ENCODE measurements around the gene CRY2. TPM values are rescaled to one million over a fixed set of nuclear protein-coding genes. Genes with fewer than 3 reads are reported as not detected.

CRY2 gene
- total RNA-seq, 2 experiments from 2014 or later: 25.6 to 26.3 TPM

- no peak for DNase-seq
- Mint-ChIP-seq H3K27ac (no peak overlapping the region), H3K4me1 (peaks cover 22% of the 10 kb centered on the region), H3K4me3 (no peak overlapping the region), H3K36me3 (ENCODE audit: low read depth) (peaks cover 4% of the 10 kb centered on the region), H3K27me3 (peaks cover 22% of the 10 kb centered on the region), H3K9me3 (no peaks in the 10 kb centered on the region)
- CTCF ChIA-PET: interaction anchor here (0.6 to 1.1 kb wide), 2 partner anchors 41 to 50 kb away, joined by 3 to 4 read pairs; no protein-coding TSS in a partner anchor
- POLR2A ChIA-PET: interaction anchor here (0.6 kb wide), 1 partner anchor 41 kb away, joined by 4 read pairs; no protein-coding TSS in a partner anchor
These were observed 77.0 kb downstream of the CRY2 start for GRCh38 chr11:45924036-45924915.

GRCh38 chr11:45924927-45925326, 77.7 kb downstream of the CRY2 start:
- Mint-ChIP-seq H3K9me3 (no peaks in the 10 kb centered on the region), H3K27me3 (peaks cover 22% of the 10 kb centered on the region)
- CTCF ChIA-PET: interaction anchor here (0.5 to 1.1 kb wide), 3 partner anchors 40 to 156 kb away, joined by 3 to 4 read pairs (median 3); no protein-coding TSS in a partner anchor

GRCh38 chr11:45925550-45925949, 78.3 kb downstream of the CRY2 start:
- peaks cover 4% of the 10 kb centered on the region for H3K36me3 Mint-ChIP-seq (ENCODE audit: low read depth)
- H3K27me3 Mint-ChIP-seq: peaks cover 22% of the 10 kb centered on the region
- no peak overlapping the region for H3K27ac Mint-ChIP-seq
- peaks cover 25% of the 10 kb centered on the region for H3K4me1 Mint-ChIP-seq
- CTCF ChIA-PET: interaction anchor here (0.5 to 1.6 kb wide), 3 partner anchors 19 to 157 kb away, joined by 3 to 5 read pairs (median 4); no protein-coding TSS in a partner anchor
- H3K9me3 Mint-ChIP-seq: no peaks in the 10 kb centered on the region
- POLR2A ChIA-PET: no interaction called here
- DNase-seq: no peak
- H3K4me3 Mint-ChIP-seq: no peak overlapping the region

More at GRCh38 chr11:45924927-45925326, 77.7 kb downstream of the CRY2 start:
- H3K4me3 Mint-ChIP-seq: no peak overlapping the region
- H3K4me1 Mint-ChIP-seq: peaks cover 21% of the 10 kb centered on the region
- POLR2A ChIA-PET: no interaction called here
- peaks cover 4% of the 10 kb centered on the region for H3K36me3 Mint-ChIP-seq (ENCODE audit: low read depth)
- DNase-seq: no peak
- H3K27ac Mint-ChIP-seq: no peak overlapping the region

GRCh38 chr11:45926001-45926401, 78.7 kb downstream of the CRY2 start:
- H3K36me3 Mint-ChIP-seq (ENCODE audit: low read depth): peaks cover 4% of the 10 kb centered on the region
- no peak for DNase-seq
- no peak overlapping the region for H3K4me3 Mint-ChIP-seq
- POLR2A ChIA-PET: no interaction called here
- H3K9me3 Mint-ChIP-seq: no peaks in the 10 kb centered on the region
- H3K27me3 Mint-ChIP-seq: peaks cover 22% of the 10 kb centered on the region
- H3K27ac Mint-ChIP-seq: peak overlapping the region; percentile 36
- CTCF ChIA-PET: interaction anchor here (1.1 to 1.6 kb wide), 2 partner anchors 10 to 20 kb away, joined by 3 to 5 read pairs; no protein-coding TSS in a partner anchor
- peaks cover 29% of the 10 kb centered on the region for H3K4me1 Mint-ChIP-seq

GRCh38 chr11:45926536-45927331, 79.5 kb downstream of the CRY2 start:
- Mint-ChIP-seq H3K4me1 (peaks cover 32% of the 10 kb centered on the region), H3K4me3 (no peak overlapping the region), H3K36me3 (ENCODE audit: low read depth) (peaks cover 2% of the 10 kb centered on the region), H3K27me3 (peaks cover 17% of the 10 kb centered on the region), H3K27ac (peak overlapping the region; percentile 46), H3K9me3 (no peaks in the 10 kb centered on the region)
- DNase-seq: no peak
- CTCF ChIA-PET: interaction anchor here (1.1 to 1.6 kb wide), 2 partner anchors 10 to 21 kb away, joined by 3 to 5 read pairs; no protein-coding TSS in a partner anchor
- POLR2A ChIA-PET: no interaction called here

GRCh38 chr11:45927332-45927683, 80.0 kb downstream of the CRY2 start:
- Mint-ChIP-seq H3K36me3 (ENCODE audit: low read depth) (peaks cover 3% of the 10 kb centered on the region), H3K27ac (peak overlapping the region; percentile 79), H3K4me3 (no peak overlapping the region), H3K27me3 (peaks cover 16% of the 10 kb centered on the region), H3K4me1 (peaks cover 32% of the 10 kb centered on the region), H3K9me3 (no peaks in the 10 kb centered on the region)
- POLR2A ChIA-PET: interaction anchor here (0.6 kb wide), 1 partner anchor 8 kb away, joined by 3 read pairs; no protein-coding TSS in a partner anchor
- no peak for DNase-seq
- CTCF ChIA-PET: interaction anchor here (1.1 to 2.9 kb wide), 3 partner anchors 8 to 21 kb away, joined by 3 to 10 read pairs (median 5); partner anchors contain the start of gene PEX16

- peak overlapping the region; percentile 79 for H3K27ac Mint-ChIP-seq
These were observed 80.6 kb downstream of the CRY2 start for GRCh38 chr11:45927684-45928413.

GRCh38 chr11:45928535-45929215, 81.4 kb downstream of the CRY2 start:
- DNase-seq: no peak
- ChIA-PET POLR2A (no interaction called here), CTCF (interaction anchor here (1.2 to 2.9 kb wide), 2 partner anchors 10 to 31 kb away, joined by 4 to 10 read pairs; partner anchors contain the start of gene PEX16)
- Mint-ChIP-seq H3K9me3 (no peaks in the 10 kb centered on the region), H3K27ac (peak overlapping the region; percentile 9), H3K4me3 (no peak overlapping the region), H3K36me3 (ENCODE audit: low read depth) (peaks cover 6% of the 10 kb centered on the region), H3K27me3 (peaks cover 11% of the 10 kb centered on the region), H3K4me1 (peaks cover 29% of the 10 kb centered on the region)

More at GRCh38 chr11:45927684-45928413, 80.6 kb downstream of the CRY2 start:
- Mint-ChIP-seq H3K4me1 (peaks cover 32% of the 10 kb centered on the region), H3K9me3 (no peaks in the 10 kb centered on the region), H3K36me3 (ENCODE audit: low read depth) (peaks cover 5% of the 10 kb centered on the region), H3K27me3 (peaks cover 16% of the 10 kb centered on the region), H3K4me3 (no peak overlapping the region)
- DNase-seq: no peak
- POLR2A ChIA-PET: interaction anchor here (0.6 kb wide), 1 partner anchor 9 kb away, joined by 3 read pairs; no protein-coding TSS in a partner anchor
- CTCF ChIA-PET: interaction anchor here (1.2 to 2.9 kb wide), 2 partner anchors 9 to 31 kb away, joined by 4 to 10 read pairs; partner anchors contain the start of gene PEX16

- POLR2A ChIA-PET: no interaction called here
- peak overlapping the region; percentile 90 for H3K27ac Mint-ChIP-seq
These were observed 82.3 kb downstream of the CRY2 start for GRCh38 chr11:45929486-45930030.

GRCh38 chr11:45930031-45930794, 82.9 kb downstream of the CRY2 start:
- H3K4me3 Mint-ChIP-seq: peak overlapping the region; percentile 29
- H3K27me3 Mint-ChIP-seq: no peaks in the 10 kb centered on the region
- ChIA-PET POLR2A (no interaction called here), CTCF (interaction anchor here (0.5 to 2.9 kb wide), 3 partner anchors 9 to 87 kb away, joined by 3 to 10 read pairs (median 6); partner anchors contain the start of gene PEX16)
- peak; percentile 55 for DNase-seq
- H3K27ac Mint-ChIP-seq: peak overlapping the region; percentile 90
- H3K9me3 Mint-ChIP-seq: no peaks in the 10 kb centered on the region
- H3K4me1 Mint-ChIP-seq: peaks cover 29% of the 10 kb centered on the region
- peaks cover 6% of the 10 kb centered on the region for H3K36me3 Mint-ChIP-seq (ENCODE audit: low read depth)

More at GRCh38 chr11:45929486-45930030, 82.3 kb downstream of the CRY2 start:
- Mint-ChIP-seq H3K4me1 (peaks cover 29% of the 10 kb centered on the region), H3K27me3 (peaks cover 4% of the 10 kb centered on the region), H3K9me3 (no peaks in the 10 kb centered on the region), H3K4me3 (peak overlapping the region; percentile 29), H3K36me3 (ENCODE audit: low read depth) (peaks cover 6% of the 10 kb centered on the region)
- CTCF ChIA-PET: interaction anchor here (0.5 to 2.9 kb wide), 3 partner anchors 10 to 86 kb away, joined by 3 to 10 read pairs (median 6); partner anchors contain the start of gene PEX16
- DNase-seq: no peak

Measured in activated CD4-positive, alpha-beta T cell treated with anti-CD3 and anti-CD28 coated beads, Interleukin-2, amount 10 ng/mL, durations not matched to agents 7 days and 5 days (primary cell).